Measurements from ENCODE around the gene DYNC1LI1.

DYNC1LI1 gene

GRCh38 chr3:32498992-32499391 lies 71.7 kb downstream of the DYNC1LI1 start:
- DNase-seq (ENCODE audit: low read depth) = no peak
- H3K4me3 ChIP-seq (ENCODE audit: control insufficient read depth, low read depth, low read length) = no peak overlapping the region
- no peak for TF ChIP-seq CTCF (conservative IDR thresholded peaks at IDR 0.05; ENCODE audit: control insufficient read depth, insufficient read depth, low read depth, low read length)

GRCh38 chr3:32498252-32498651 lies 72.4 kb downstream of the DYNC1LI1 start:
- no peak for TF ChIP-seq CTCF (conservative IDR thresholded peaks at IDR 0.05; ENCODE audit: control insufficient read depth, insufficient read depth, low read depth, low read length)
- no peak overlapping the region for H3K4me3 ChIP-seq (ENCODE audit: control insufficient read depth, low read depth, low read length)
- DNase-seq (ENCODE audit: low read depth) = no peak

- DNase-seq (ENCODE audit: low read depth) = no peak
- H3K4me3 ChIP-seq (ENCODE audit: control insufficient read depth, low read depth, low read length) = no peak overlapping the region
- no peak for TF ChIP-seq CTCF (conservative IDR thresholded peaks at IDR 0.05; ENCODE audit: control insufficient read depth, insufficient read depth, low read depth, low read length)
Measured at GRCh38 chr3:32495609-32496008, 75.0 kb downstream of the DYNC1LI1 start.

GRCh38 chr3:32495085-32495484 lies 75.6 kb downstream of the DYNC1LI1 start:
- H3K4me3 ChIP-seq (ENCODE audit: control insufficient read depth, low read depth, low read length) = no peak overlapping the region
- no peak for DNase-seq (ENCODE audit: low read depth)
- TF ChIP-seq CTCF (conservative IDR thresholded peaks at IDR 0.05; ENCODE audit: control insufficient read depth, insufficient read depth, low read depth, low read length) = no peak

GRCh38 chr3:32493437-32494414 lies 76.9 kb downstream of the DYNC1LI1 start:
- no peak for TF ChIP-seq CTCF (conservative IDR thresholded peaks at IDR 0.05; ENCODE audit: control insufficient read depth, insufficient read depth, low read depth, low read length)
- DNase-seq (ENCODE audit: low read depth) = no peak
- H3K4me3 ChIP-seq (ENCODE audit: control insufficient read depth, low read depth, low read length) = no peak overlapping the region

GRCh38 chr3:32492684-32493436 lies 77.8 kb downstream of the DYNC1LI1 start:
- no peak for DNase-seq (ENCODE audit: low read depth)
- TF ChIP-seq CTCF (conservative IDR thresholded peaks at IDR 0.05; ENCODE audit: control insufficient read depth, insufficient read depth, low read depth, low read length) = no peak
- H3K4me3 ChIP-seq (ENCODE audit: control insufficient read depth, low read depth, low read length) = no peak overlapping the region

Data from fibroblast of mammary gland (primary cell).